Ascending aorta (tissue), 1 donor: ENCODE results near the gene SLC2A13. TPM values are rescaled to one million over a fixed set of nuclear protein-coding genes. Genes with fewer than 3 reads are reported as not detected.

Experiments used
- total RNA-seq: library from RNA; depleted of rRNA; stranded (reverse); fragments of >200 nt; gene quantifications from one replicate; pipeline ENCODE4 v1.1.0, GENCODE V29; 2016

SLC2A13 gene
- total RNA-seq, 1 donor from 2014 or later, result 23.5 TPM

Other genes with a start within 250 kb of the SLC2A13 start
- 14.3 TPM for gene LRRK2, start 118.9 kb upstream of the SLC2A13 start, total RNA-seq